OCI-LY1 (cell line): ENCODE data around the gene ZNF630.

Experiments used
- CTCF ChIP-seq: fragments of 200-600 bp; sonication (generic), shearing (Covaris generic); IDR thresholded peaks from 2 replicates; pipeline ENCODE4 v1.5.1; 2017; ENCODE audit warnings: mild to moderate bottlenecking, antibody characterized with exemption, low read length, moderate library complexity, mixed read lengths
- EZH2 ChIP-seq: fragments of 200-600 bp; sonication (generic), shearing (Covaris generic); IDR thresholded peaks from 2 replicates; pipeline ENCODE4 v1.8.0; 2017; ENCODE audit warnings: borderline replicate concordance, mixed run types, mild to moderate bottlenecking, antibody characterized with exemption, low read length, moderate library complexity, mixed read lengths

GRCh38 chrX:48022100-48022499, 49.3 kb downstream of the ZNF630 start:
- TF ChIP-seq CTCF (no peak), EZH2 (no peak)
